HG03135 (cell line): ENCODE measurements around the gene KLK6.
"Not testable (repeated sequence)": the region's sequence is repeated elsewhere in the genome, so short reads cannot be mapped to it uniquely, and the experiment has no call there.

Source experiments
- ATAC-seq: cut with Tn5 transposase; IDR thresholded peaks from one replicate; pipeline ENCODE4 v1.9.1; 2021; ENCODE audit warnings: mild to moderate bottlenecking, moderate library complexity; ENCODE audit not compliant: unreplicated experiment

The KLK6 gene

DNA sequence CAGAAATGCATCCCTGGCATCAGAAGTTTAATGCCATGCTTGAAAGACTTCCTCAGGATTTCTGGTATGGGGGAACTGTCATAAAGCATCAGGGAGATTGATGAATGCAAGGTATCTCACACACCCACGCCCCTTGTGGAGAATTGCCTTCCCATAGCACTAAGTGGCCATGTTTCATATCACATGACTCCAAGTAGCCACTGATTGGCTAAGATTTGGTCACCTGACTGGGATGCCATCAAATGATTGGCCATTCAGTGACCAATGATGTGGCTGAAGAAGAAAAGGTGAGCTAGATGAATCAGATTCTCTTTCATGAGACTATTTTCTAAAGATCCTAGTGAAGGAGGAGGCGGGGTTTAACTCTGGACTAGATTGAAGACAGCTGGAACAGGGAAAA lies 24.7 kb upstream of the KLK6 start:
- no peak for ATAC-seq

DNA sequence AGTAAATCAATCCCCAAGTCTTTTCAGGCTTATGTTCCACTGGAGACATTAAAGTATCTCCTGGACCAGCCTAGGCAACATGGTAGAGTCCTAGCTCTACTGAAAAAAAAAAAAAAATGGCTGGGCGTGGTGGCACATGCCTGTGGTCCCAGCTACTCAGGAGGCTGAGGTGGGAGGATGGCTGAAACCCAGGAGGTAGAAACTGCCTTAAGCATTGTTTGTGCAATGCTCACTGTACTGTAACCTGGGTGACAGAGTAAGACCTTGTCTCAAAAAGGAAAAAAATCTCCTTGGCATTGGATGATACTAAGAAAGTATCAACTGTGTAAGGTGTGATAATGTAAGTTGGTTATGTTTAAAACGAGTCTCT lies 23.3 kb upstream of the KLK6 start:
- ATAC-seq = no peak

DNA sequence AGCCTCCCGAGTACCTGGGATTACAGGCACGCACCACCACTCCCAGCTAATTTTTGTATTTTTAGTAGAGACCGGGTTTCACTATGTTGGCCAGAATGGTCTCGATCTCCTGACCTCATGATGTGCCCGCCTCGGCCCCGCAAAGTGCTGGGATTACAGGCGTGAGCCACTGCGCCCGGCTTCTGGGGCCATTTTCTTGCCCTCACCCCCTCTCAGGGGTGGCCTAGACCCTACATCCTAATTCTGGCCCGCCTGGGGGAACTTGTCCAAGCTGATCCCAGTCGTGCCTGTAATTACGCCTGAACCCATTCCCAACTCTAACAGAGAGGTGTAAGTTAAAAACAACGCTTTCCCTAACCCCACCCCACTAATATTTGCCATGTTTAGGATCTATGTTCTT lies 15.0 kb upstream of the KLK6 start:
- ATAC-seq = not testable (repeated sequence)

DNA sequence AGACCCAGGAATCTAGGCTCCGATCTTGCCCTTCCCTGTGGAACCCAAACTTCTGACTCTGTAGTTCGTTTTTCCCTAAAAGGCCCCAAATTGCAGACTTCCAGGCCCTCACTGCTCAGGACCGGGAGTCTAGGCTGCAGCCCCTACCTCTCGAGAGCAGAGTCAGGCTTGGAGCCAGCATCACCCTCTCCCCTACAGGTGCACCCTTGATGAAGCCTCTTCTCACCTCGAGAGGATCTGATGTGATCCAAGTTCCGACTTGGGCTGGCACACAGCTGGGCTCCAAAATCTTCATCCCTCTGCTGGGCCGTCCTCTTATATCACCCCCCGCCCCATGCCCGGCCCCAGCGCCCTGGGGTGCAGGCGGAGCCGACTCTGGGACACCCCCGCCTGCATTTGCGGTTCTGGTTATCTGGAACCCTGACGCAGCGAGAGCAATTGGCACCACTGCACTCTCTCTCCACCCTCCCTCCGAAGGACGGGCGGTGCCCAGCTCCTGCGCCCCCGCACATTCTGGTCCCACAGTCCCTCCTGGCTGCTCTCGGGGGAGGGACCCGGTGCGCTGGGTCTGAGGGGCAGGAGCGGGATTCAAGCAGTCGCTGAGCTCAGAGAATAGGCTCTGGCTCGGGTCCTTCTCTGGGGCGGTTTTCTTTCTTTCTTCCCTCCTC lies 14.4 kb upstream of the KLK6 start, which contains the start of gene KLK7:
KLK7 (minus strand) TSS at position 293 of the 668 bp plus-strand sequence. CDS start 1,518 bp downstream, outside the sequence.
- no peak for ATAC-seq

DNA sequence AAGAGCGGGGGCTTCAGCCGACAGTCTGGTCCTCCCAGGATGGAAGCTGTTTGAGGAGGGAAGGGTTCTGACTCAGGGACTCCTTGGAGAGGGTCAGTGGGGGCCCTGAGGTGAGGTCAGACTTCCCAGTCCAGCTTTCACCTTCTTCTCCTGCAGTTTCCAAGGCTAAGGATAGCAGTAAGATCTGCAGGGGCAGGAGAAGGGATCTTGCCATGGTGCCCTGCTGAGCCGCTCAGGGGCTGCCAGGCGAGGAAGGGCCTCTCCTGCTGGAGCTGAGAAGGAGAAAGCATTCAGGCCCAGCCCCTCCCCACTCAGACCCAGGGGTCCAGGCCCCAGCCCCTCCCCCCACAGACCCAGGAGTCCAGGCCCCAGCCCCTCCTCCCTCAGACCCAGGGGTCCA lies 12.8 kb upstream of the KLK6 start:
- no peak for ATAC-seq

DNA sequence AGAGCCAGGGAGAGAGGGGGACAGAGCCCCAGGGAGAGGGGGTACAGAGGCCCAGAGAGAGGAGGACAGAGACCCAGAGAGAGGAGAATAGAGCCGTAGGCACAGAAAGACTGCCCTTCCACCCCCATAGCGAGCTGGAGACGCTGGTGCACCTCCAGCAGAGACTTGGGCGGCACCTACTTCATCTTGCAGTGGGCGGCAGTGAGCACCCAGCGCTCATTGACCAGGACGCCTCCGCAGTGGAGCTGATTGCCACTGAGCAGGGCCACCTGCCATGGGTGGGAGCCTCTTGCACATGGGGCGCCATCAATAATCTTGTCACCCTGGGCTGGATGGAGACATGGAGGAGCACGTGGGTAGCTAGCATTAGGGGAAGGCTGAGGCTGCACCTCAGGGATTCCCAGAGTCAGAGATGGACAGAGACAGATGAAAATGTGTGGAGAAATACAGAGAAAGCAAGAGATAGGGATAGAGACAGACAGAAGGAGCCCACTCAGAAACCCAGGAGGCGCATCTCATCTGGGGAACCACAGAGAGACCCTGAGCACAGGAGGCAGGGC lies 12.3 kb upstream of the KLK6 start:
- no peak for ATAC-seq

DNA sequence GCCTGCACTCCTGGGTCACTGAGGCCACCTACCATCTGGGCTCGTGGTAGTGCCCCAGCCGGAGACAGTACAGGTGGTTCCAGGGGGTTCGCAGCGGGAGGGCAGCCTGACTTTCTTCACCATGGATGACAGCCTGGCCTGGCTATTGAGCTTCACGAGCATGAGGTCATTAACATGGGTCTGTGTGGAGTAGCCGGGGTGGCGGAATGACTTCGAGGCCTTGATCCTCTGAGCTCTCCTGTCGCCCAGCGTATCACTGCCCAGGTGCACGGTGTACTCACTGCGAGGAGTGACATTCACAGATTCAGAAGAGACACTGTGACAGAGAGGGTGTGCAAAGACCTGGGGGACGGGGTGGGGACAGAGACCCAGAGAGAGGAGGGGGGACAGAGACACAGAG lies 10.8 kb upstream of the KLK6 start:
- no peak for ATAC-seq

DNA sequence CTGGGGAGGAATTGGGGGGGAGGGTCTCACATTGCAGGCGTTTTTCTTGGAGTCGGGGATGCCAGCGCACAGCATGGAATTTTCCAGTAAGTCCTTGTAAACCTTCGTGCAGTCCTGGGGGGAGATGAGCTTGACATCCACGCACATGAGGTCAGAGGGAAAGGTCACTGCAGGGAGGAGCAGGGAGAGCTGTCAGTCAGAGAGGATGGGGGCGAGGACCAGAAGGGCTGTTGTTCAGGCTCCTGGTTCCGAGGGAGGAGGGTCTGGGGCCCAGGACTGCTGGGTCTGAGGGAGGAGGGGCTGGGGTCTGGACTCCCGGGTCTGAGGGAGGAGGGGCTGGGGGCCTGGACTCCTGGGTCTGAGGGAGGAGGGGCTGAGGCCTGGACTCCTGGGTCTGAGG lies 10.4 kb upstream of the KLK6 start:
- no peak for ATAC-seq

DNA sequence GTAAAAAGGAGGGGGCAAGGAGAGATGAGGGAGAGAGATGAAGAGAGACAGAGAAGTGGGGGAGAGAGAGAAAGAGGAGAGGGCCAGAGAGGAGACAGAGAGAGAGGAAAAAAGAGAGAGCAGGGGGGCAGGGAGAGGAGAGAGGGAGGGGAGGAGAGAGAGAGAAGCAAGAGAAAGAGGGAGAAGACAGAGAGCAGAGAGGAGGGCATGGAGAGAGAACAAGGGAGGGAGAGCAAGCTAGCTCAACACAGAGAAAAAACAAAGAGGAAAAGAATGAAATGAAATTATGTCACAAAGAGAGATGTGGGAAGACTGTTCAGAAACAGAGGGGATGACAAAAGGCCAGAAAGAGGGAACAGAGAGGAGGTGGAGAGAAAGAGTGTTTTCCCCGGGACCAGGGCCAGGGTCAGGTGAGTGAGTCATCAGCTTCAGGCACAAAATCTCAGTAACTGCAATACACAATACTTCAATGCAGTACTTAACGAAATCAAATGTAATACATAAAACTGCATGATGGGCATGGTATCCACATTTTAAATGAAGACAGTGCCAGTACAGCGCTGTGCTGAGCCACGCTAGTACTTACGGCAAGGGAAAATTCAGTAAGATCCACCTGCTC lies 9.5 kb upstream of the KLK6 start:
- no peak for ATAC-seq

DNA sequence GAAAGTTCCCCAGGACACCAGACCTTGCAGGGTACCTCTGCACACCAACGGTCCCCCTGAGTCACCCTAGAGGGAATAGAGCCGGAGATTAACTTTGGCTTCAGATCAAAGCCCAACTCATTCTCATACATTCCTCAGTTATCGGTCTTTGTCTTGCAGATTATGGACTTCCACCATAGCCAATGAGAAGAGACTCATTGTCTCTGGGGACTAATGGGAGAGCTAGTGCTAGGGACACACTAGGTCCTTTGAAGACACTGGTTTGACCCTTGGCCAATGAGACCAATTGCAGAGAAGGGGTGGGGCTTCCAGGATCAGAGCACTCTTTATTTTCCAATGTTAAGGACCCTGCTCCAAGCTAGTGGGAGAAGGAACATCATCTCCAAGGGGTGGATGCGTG lies 8.2 kb upstream of the KLK6 start:
- ATAC-seq = no peak

DNA sequence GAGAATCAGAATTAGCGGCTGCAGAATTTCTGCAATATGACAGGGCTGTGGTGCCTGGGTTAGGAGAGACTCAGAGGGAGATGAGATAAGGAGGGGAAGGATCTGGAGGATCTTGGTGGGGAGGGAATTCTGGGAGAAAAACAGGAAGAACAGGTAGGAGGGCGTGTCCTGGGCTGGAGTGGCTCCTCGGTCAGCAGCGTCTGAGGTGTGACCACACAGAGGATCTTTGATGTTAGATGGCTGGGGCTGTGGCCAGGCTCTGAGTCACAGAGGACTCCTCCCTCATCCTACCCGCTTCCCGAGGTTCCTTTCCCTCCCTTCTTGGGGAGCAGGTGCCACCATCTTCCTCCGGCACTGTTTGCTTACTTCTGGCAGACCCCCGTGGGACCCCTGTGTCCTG lies 6.4 kb upstream of the KLK6 start:
- no peak for ATAC-seq

DNA sequence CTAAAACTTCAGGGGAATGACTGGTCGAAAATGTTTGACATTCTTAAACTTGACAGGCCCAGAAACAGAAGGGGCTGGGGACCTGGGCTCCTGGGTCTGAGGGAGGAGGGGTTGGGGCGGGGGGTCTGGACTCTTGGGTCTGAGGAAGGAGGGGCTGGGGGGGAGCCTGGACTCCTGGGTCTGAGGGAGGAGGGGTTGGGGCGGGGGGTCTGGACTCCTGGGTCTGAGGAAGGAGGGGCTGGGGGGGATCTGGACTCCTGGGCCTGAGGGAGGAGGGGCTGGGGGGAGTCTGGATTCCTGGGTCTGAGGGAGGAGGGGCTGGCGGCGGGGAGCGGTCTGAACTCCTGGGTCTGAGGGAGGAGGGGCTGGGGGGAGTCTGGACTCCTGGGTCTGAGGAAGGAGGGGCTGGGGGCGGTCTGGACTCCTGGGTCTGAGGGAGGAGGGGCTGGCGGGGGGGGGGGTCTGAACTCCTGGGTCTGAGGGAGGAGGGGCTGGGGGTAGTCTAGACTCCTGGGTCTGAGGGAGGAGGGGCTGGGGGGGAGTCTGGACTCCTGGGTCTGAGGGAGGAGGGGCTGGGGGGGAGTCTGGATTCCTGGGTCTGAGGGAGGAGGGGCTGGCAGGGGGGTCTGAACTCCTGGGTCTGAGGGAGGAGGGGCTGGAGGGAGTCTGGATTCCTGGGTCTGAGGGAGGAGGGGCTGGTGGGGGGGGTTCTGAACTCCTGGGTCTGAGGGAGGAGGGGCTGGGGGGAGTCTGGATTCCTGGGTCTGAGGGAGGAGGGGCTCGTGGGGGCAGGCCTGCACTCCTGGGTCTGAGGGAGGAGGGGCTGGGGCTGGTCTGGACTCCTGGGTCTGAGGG lies 5.5 kb upstream of the KLK6 start:
- ATAC-seq = no peak

DNA sequence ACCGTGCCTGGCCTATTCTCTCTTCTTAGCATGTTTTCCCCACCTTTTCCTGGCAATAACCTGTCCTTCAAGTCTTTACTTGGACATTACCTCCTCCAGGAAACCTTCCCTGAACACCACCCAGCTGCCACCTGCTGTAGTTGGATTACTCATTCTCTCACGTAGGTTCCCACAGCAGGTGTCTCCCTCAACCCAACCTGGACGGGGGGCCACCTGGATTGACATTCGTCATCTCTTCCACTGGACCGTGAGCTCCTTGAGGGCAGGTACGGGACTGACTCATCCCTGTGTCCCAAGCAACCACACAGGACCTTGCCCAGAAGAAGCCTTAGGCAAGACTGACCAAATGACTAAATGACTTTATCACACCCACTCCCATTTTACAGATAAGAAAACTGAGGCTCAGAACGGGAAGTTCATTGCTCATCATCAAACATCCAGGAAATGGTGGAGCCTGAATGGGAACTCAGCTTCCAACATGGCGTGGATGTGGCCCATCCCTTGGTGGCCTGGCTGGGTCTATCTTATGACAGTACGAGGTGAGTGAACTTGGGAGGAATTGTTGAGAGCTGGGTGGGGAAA lies 3.5 kb upstream of the KLK6 start:
- no peak for ATAC-seq

DNA sequence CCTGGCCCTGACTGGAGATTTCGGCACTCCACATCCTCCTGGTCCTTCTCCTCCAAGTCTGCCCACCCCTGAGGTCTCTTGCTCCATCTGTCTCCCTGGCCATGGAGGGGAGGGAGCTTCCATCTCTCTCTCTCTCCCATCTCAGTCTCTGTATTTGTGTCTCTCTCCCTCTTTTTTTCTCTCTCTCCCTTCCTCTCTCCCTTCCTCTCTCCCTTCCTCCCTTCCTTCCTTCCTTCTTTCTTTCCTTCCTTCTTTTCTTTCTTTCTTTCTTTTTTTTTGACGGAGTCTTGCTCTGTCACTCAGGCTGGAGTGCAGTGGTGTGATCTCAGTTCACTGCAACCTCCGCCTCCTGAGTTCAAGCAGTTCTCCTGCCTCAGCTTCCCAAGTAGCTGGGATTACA lies 419 bp upstream of the KLK6 start:
- ATAC-seq = not testable (repeated sequence)

DNA sequence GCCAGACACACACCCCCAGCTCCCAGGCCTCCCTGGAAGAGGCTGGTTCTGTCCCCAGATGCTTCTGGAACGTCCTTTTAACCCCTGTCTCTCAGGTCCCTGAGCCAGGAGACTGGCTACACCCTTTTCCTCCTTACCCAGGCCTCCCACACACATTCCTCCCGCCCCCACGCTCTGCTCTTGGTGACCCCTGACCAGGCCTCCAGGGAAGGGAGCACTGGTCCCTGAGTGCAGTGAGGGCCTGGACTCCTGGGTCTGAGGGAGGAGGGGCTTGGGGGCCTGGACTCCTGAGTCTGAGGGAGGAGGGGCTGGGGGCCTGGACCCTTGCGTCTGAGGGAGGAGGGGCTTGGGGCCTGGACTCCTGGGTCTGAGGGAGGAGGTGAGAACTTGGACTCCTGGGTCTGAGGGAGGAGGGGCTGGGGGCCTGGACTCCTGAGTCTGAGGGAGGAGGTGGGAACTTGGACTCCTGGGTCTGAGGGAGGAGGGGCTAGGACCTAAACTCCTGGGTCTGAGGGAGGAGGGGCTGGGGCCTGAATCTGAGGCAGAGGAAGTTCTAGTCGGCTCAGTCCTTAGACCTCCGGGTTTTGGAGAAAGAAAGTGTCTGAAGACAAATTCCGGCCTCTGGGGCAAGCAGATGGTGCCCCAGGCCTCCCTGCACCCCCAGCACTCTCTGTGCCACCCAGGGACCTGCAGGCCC lies 527 bp downstream of the KLK6 start:
- no peak for ATAC-seq

DNA sequence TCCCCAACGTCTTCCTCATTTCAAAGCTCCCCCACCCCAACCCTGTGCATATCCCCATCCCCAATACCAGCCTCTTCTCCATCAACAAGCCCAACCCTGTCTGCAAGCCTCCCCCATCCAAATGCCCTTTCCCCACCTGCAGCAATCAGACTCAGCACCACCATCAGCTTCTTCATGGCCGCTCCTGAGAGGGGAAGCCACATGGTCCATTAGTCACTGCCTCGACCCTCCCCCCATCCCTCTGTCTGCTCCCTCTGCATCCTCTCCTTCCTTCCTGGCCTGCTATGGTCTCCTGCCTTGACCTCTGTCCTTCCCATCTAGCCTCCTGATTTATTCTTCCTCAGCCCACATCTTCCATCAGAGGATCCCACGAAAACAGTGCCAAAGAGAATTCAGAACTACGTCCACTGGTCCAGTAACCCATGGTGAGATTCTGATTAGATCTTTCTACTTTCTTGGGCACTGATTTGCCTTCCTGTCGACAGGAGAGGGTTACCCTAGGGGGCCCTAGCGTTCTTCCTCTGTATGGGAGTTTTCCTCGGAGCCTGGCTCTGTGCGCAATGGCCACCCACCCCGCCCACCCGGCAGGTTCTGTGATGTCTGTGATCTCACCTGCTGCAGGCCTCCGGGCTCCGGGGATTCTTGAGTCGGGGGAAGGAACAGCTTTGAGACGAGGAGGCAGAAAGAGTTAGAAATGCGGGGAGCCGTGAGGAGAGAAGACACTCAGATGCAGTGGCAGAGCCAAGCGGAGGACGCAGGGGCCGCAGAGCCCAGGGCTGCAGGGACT lies 1.3 kb downstream of the KLK6 start:
- ATAC-seq = no peak

DNA sequence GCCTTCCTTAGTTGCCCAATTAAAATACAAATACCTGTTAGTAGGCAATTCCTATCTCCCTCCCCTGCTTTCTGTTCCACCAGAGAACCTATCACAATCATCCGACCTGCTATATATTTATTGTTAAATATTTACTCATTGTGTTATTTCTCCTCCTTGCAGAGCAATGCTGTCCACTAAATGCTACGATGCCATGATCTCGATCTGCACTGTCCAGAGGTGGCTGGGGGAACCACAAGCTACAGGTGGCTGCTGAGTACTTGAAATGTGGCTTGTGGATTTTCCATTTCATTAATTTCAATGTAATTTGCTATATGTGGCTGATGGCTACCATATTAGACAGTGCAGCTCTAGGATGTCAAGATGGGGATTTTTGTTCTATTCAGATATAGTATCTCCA lies 5.1 kb downstream of the KLK6 start:
- no peak for ATAC-seq

DNA sequence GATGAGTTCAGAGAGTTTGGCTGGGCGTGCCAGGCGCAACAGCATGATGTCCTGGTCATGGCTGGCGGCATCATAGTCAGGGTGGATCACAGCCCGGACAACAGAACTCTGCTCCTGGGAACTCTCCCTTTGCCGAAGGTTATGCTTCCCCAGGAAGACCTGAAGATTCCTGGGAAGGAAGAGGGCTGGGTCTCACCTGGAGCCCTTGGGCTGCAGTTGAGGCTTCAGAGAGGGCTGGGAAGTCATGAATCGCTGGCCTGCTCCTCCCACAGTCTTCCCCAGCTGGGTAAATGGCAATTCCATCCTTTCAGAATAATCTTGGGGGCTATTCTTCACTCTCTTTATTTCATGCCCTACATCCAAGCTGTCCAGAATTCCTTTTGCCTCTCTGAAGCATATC lies 6.0 kb downstream of the KLK6 start:
- no peak for ATAC-seq

DNA sequence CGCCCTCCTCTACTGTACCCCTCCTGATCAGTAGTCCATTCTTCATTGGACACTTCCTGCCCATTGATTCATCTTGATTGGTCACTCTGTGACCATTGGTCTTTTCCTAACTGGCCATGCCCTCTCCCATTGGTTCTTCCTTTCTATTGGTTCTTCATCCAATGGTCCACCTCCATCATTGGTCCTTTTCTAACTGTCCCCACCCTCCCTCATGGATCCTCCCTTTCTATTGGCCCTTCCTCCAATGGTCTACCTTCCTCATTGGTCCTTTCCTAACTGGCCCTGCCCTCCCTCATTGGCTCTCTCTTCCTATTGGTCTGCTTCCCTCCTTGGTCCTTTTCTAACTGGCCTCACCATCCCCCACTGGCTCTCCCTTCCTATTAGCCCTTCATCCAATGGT lies 7.1 kb downstream of the KLK6 start:
- ATAC-seq = no peak
